Stimulated activated CD4-positive, alpha-beta T cell treated with anti-CD3 and anti-CD28 coated beads, TNF-alpha, amount 100 ng/mL, for 48 hours (primary cell): ENCODE measurements around the gene MAN2A2.

Experiments used
- DNase-seq, 3 donors: peaks; one replicate each; pipeline ENCODE4 v3.0.0-alpha.2; 2020; ENCODE audit warnings: low read depth in 3 of 3

MAN2A2 gene

GRCh38 chr15:90942354-90943120 is 39.4 kb downstream of the MAN2A2 start:
- DNase-seq: no peak

- DNase-seq: no peak
These were observed 42.0 kb downstream of the MAN2A2 start for GRCh38 chr15:90945091-90945490.

GRCh38 chr15:90946538-90946937 is 43.4 kb downstream of the MAN2A2 start:
- no peak for DNase-seq

GRCh38 chr15:90946941-90947576 is 44.0 kb downstream of the MAN2A2 start:
- DNase-seq: no peak

- DNase-seq: no peak
These were observed 44.7 kb downstream of the MAN2A2 start for GRCh38 chr15:90947577-90948357.

GRCh38 chr15:90948506-90948905 is 45.4 kb downstream of the MAN2A2 start:
- DNase-seq: no peak

- no peak for DNase-seq
These were observed 47.0 kb downstream of the MAN2A2 start for GRCh38 chr15:90949979-90950675.

GRCh38 chr15:90950676-90951075 is 47.6 kb downstream of the MAN2A2 start:
- DNase-seq: no peak

GRCh38 chr15:90952901-90953677 is 50.0 kb downstream of the MAN2A2 start:
- no peak for DNase-seq

GRCh38 chr15:90953947-90954711 is 51.0 kb downstream of the MAN2A2 start:
- DNase-seq: no peak

- peak; percentile 85 to 89 (median 87) for DNase-seq
These were observed 51.9 kb downstream of the MAN2A2 start, which contains the start of gene RCCD1 for GRCh38 chr15:90954712-90955623. TSS of gene RCCD1 (plus strand) at chr15:90954884. CDS start at chr15:90956735, 1,851 bp downstream.

- no peak for DNase-seq
These were observed 52.6 kb downstream of the MAN2A2 start for GRCh38 chr15:90955624-90956273.

GRCh38 chr15:90956274-90957030 is 53.4 kb downstream of the MAN2A2 start:
- DNase-seq: peak in 2 of 3 donors; percentile 35 to 58

GRCh38 chr15:90957031-90957790 is 54.1 kb downstream of the MAN2A2 start:
- no peak for DNase-seq

- DNase-seq: no peak
These were observed 54.7 kb downstream of the MAN2A2 start for GRCh38 chr15:90957791-90958190.

- DNase-seq: no peak
These were observed 56.0 kb downstream of the MAN2A2 start for GRCh38 chr15:90959028-90959595.

- DNase-seq: no peak
These were observed 56.8 kb downstream of the MAN2A2 start for GRCh38 chr15:90959894-90960293.
